GM12878 (cell line): Measurements from ENCODE around the gene ECSIT. TPM values are rescaled to one million over a fixed set of nuclear protein-coding genes. Genes with fewer than 3 reads are reported as not detected.

ENCODE experiments used
- ATF7 ChIP-seq: fragments of 450-650 bp; IDR thresholded peaks from 2 replicates; pipeline ENCODE4 v1.6.1; 2016; ENCODE audit warnings: low read depth, mild to moderate bottlenecking
- BRCA1 ChIP-seq: IDR thresholded peaks from 2 replicates; pipeline ENCODE4 v1.6.1; 2011; ENCODE audit warnings: low read depth, low read length, improper control_type of control experiment
- CBX3 ChIP-seq: fragments of 200-600 bp; sonication (generic); IDR thresholded peaks from 2 replicates; pipeline ENCODE4 v1.6.1; 2016; ENCODE audit warnings: low read depth, borderline replicate concordance
- DPF2 ChIP-seq: fragments of 450-650 bp; IDR thresholded peaks from 2 replicates; pipeline ENCODE4 v1.6.1; 2017; ENCODE audit warnings: mild to moderate bottlenecking
- EGR1 ChIP-seq, 2 experiments: IDR thresholded peaks; 1 replicate in 1 of 2; 2 replicates in 1 of 2; pipeline ENCODE4 v1.6.1; 2011 to 2012; ENCODE audit warnings: low read depth in 2 of 2, low read length in 2 of 2, borderline replicate concordance in 1 of 2, mild to moderate bottlenecking in 1 of 2, moderate library complexity in 1 of 2
- IKZF1 ChIP-seq: fragments of 450-650 bp; conservative IDR thresholded peaks from 2 replicates; pipeline ENCODE4 v1.6.1; 2017; ENCODE audit warnings: antibody characterized with exemption, mild to moderate bottlenecking
- IKZF2 ChIP-seq, 2 experiments: fragments of 450-650 bp; IDR thresholded peaks; 2 replicates each; pipeline ENCODE4 v1.6.1; 2017; ENCODE audit warnings: mild to moderate bottlenecking in 2 of 2, moderate library complexity in 2 of 2
- JUND ChIP-seq: IDR thresholded peaks from 2 replicates; pipeline ENCODE4 v1.6.1; 2012; ENCODE audit warnings: low read depth, mild to moderate bottlenecking, low read length, improper control_type of control experiment, moderate library complexity
- KDM1A ChIP-seq: fragments of 200-600 bp; sonication (generic); IDR thresholded peaks from 2 replicates; pipeline ENCODE4 v1.6.1; 2016; ENCODE audit warnings: borderline replicate concordance
- MTA2 ChIP-seq: fragments of 450-650 bp; IDR thresholded peaks from 2 replicates; pipeline ENCODE4 v1.6.1; 2016; ENCODE audit warnings: low read depth, mild to moderate bottlenecking, moderate library complexity
- MTA3 ChIP-seq: IDR thresholded peaks from 2 replicates; pipeline ENCODE4 v1.6.1; 2012; ENCODE audit warnings: low read length, inconsistent platforms, borderline replicate concordance
- NFYB ChIP-seq: IDR thresholded peaks from 2 replicates; pipeline ENCODE4 v1.6.1; 2011; ENCODE audit warnings: low read depth, mild to moderate bottlenecking, low read length, improper control_type of control experiment, moderate library complexity; ENCODE audit not compliant: insufficient read depth
- NR2F1 ChIP-seq: fragments of 450-650 bp; conservative IDR thresholded peaks from 2 replicates; pipeline ENCODE4 v1.6.1; 2017; ENCODE audit warnings: mild to moderate bottlenecking
- PAX5 ChIP-seq: IDR thresholded peaks from 2 replicates; pipeline ENCODE4 v1.6.1; 2011; ENCODE audit warnings: low read depth, low read length, borderline replicate concordance
- RFX5 ChIP-seq: IDR thresholded peaks from 2 replicates; pipeline ENCODE4 v1.6.1; 2011; ENCODE audit warnings: low read depth, low read length, improper control_type of control experiment
- RUNX3 ChIP-seq: IDR thresholded peaks from 2 replicates; pipeline ENCODE4 v1.6.1; 2012; ENCODE audit warnings: low read length, inconsistent platforms
- SMC3 ChIP-seq: IDR thresholded peaks from 2 replicates; pipeline ENCODE4 v1.6.1; 2011; ENCODE audit warnings: low read length, improper control_type of control experiment, borderline replicate concordance
- STAT1 ChIP-seq: fragments of 450-650 bp; conservative IDR thresholded peaks from 2 replicates; pipeline ENCODE4 v1.6.1; 2014; ENCODE audit warnings: antibody characterized with exemption, mild to moderate bottlenecking
- STAT3 ChIP-seq: IDR thresholded peaks from 2 replicates; pipeline ENCODE4 v1.6.1; 2011; ENCODE audit warnings: low read depth, low read length, improper control_type of control experiment
- polyA plus RNA-seq, 11 experiments: library from polyadenylated mRNA; depleted of rRNA in 4 of 11; unstranded in 6 of 11; stranded (reverse) in 5 of 11; fragments of >200 nt; fragmentation: Nextera tagmentation in 4 of 11; fragmentation: Illumina TruSeq in 1 of 11; extraction: Ambion mirVana in 4 of 11; extraction: Trizol in 1 of 11; gene quantifications; 1 replicate in 1 of 11; 2 replicates in 10 of 11; pipeline versions ENCODE4 v1.2.1 to v1.2.3, GENCODE V29; 2011 to 2016; ENCODE audit warnings: inconsistent platforms in 2 of 11, missing spikeins in 2 of 11, low read depth in 1 of 11
- total RNA-seq, 4 experiments: library from RNA; depleted of rRNA in 3 of 4; stranded (reverse); fragments of >200 nt in 3 of 4; fragmentation: Illumina TruSeq in 1 of 4; extraction: Trizol in 1 of 4; gene quantifications; 2 replicates each; pipeline versions ENCODE4 v1.2.1 to v1.2.3, GENCODE V29; 2013 to 2021
- TF ChIP-seq, protein P1 (sequence below): IDR thresholded peaks from 2 replicates; pipeline ENCODE4 v1.6.1; 2012; ENCODE audit warnings: improper control_type of control experiment, low read depth, low read length; ENCODE audit not compliant: insufficient replicate concordance
- TF ChIP-seq, protein P2 (sequence below): IDR thresholded peaks from 2 replicates; pipeline ENCODE4 v1.6.1; 2011; ENCODE audit warnings: borderline replicate concordance, low read depth, mild to moderate bottlenecking, moderate library complexity, mixed read lengths, low read length; ENCODE audit not compliant: insufficient read depth; ENCODE audit errors: extremely low read length
- TF ChIP-seq, protein P3 (sequence below): IDR thresholded peaks from 2 replicates; pipeline ENCODE4 v1.6.1; 2011; ENCODE audit warnings: low read depth, low read length, improper control_type of control experiment, borderline replicate concordance
- TF ChIP-seq, protein P4 (sequence below): IDR thresholded peaks from 2 replicates; pipeline ENCODE4 v1.6.1; 2011; ENCODE audit warnings: mild to moderate bottlenecking, low read depth, low read length, moderate library complexity; ENCODE audit not compliant: insufficient replicate concordance

Gene ECSIT
- total and polyA plus RNA-seq, 10 of the 15 experiments (the other 5 are each of a cell fraction or from before 2014, with no cell fraction given) = 1.0 to 59.6 (median 41.3) TPM

DNA sequence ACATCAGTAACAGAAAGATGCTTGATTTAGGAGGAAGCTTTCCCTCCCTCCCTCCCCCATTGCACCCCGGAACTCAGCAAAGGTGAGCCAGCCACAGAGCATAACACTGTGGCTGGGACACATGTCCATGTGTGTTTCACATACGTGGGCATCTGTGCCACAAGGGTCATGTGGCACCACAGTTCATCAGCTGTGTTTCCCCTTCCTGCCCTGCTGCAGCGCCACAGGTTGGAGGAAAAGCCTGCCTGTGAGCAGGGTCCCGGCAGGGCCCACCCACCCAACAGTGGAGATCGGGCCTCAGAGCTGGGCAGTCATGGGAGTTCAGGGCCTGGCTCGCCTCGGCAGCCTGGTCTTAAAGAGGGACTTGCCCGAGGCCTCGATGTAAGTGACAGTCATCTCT lies 45.8 kb upstream of the ECSIT start (continued):
- TF ChIP-seq, protein P1, sequence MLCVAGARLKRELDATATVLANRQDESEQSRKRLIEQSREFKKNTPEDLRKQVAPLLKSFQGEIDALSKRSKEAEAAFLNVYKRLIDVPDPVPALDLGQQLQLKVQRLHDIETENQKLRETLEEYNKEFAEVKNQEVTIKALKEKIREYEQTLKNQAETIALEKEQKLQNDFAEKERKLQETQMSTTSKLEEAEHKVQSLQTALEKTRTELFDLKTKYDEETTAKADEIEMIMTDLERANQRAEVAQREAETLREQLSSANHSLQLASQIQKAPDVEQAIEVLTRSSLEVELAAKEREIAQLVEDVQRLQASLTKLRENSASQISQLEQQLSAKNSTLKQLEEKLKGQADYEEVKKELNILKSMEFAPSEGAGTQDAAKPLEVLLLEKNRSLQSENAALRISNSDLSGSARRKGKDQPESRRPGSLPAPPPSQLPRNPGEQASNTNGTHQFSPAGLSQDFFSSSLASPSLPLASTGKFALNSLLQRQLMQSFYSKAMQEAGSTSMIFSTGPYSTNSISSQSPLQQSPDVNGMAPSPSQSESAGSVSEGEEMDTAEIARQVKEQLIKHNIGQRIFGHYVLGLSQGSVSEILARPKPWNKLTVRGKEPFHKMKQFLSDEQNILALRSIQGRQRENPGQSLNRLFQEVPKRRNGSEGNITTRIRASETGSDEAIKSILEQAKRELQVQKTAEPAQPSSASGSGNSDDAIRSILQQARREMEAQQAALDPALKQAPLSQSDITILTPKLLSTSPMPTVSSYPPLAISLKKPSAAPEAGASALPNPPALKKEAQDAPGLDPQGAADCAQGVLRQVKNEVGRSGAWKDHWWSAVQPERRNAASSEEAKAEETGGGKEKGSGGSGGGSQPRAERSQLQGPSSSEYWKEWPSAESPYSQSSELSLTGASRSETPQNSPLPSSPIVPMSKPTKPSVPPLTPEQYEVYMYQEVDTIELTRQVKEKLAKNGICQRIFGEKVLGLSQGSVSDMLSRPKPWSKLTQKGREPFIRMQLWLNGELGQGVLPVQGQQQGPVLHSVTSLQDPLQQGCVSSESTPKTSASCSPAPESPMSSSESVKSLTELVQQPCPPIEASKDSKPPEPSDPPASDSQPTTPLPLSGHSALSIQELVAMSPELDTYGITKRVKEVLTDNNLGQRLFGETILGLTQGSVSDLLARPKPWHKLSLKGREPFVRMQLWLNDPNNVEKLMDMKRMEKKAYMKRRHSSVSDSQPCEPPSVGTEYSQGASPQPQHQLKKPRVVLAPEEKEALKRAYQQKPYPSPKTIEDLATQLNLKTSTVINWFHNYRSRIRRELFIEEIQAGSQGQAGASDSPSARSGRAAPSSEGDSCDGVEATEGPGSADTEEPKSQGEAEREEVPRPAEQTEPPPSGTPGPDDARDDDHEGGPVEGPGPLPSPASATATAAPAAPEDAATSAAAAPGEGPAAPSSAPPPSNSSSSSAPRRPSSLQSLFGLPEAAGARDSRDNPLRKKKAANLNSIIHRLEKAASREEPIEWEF = no peak
- TF ChIP-seq ATF7 (no peak), IKZF1 (peak; percentile 56), NR2F1 (peak; percentile 93), RFX5 (no peak), RUNX3 (peak; percentile 19; the same call in 1 of the 2 replicates), STAT3 (no peak), CBX3 (no peak), PAX5 (peak; percentile 73; the same call in 1 of the 2 replicates), STAT1 (no peak), NFYB (no peak), EGR1 (IDR thresholded peaks at IDR 0.05; ENCODE audit: borderline replicate concordance in 1 of 2, low read depth in 2 of 2, low read length in 2 of 2) (no peak), MTA3 (no peak), SMC3 (no peak), JUND (no peak), DPF2 (peak; percentile 62; the same call in 1 of the 2 replicates), IKZF2 (IDR thresholded peaks at IDR 0.05) (peak in 1 of 2 experiments; percentile 23; a peak in 2 of 4 replicates), BRCA1 (no peak), KDM1A (no peak), MTA2 (peak; percentile 63; the same call in 1 of the 2 replicates)
- TF ChIP-seq, protein P2, sequence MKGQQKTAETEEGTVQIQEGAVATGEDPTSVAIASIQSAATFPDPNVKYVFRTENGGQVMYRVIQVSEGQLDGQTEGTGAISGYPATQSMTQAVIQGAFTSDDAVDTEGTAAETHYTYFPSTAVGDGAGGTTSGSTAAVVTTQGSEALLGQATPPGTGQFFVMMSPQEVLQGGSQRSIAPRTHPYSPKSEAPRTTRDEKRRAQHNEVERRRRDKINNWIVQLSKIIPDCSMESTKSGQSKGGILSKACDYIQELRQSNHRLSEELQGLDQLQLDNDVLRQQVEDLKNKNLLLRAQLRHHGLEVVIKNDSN = peak; percentile 37
- TF ChIP-seq, protein P3, sequence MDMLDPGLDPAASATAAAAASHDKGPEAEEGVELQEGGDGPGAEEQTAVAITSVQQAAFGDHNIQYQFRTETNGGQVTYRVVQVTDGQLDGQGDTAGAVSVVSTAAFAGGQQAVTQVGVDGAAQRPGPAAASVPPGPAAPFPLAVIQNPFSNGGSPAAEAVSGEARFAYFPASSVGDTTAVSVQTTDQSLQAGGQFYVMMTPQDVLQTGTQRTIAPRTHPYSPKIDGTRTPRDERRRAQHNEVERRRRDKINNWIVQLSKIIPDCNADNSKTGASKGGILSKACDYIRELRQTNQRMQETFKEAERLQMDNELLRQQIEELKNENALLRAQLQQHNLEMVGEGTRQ = peak; percentile 40
- TF ChIP-seq, protein P4, sequence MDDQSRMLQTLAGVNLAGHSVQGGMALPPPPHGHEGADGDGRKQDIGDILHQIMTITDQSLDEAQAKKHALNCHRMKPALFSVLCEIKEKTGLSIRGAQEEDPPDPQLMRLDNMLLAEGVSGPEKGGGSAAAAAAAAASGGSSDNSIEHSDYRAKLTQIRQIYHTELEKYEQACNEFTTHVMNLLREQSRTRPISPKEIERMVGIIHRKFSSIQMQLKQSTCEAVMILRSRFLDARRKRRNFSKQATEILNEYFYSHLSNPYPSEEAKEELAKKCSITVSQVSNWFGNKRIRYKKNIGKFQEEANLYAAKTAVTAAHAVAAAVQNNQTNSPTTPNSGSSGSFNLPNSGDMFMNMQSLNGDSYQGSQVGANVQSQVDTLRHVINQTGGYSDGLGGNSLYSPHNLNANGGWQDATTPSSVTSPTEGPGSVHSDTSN = no peak
